ENCODE measurements around the gene KCMF1.
A peak's percentile ranks its signal among the peaks of the same experiment; 100 is the strongest.
"Not testable (repeated sequence)": the region's sequence is repeated elsewhere in the genome, so short reads cannot be mapped to it uniquely, and the experiment has no call there.

The KCMF1 gene

GRCh38 chr2:84970868-84971509 is at the start of gene KCMF1:
KCMF1 (plus strand) TSS chr2:84971161; CDS start chr2:84971452, 291 bp downstream.
- in situ Hi-C loops (cut with MboI; ENCODE audit: low pct_unique_long_range_greater_than_20kb, low sequenced_read_pairs): no loop called here
- DNase-seq: no peak

- in situ Hi-C loops (cut with MboI; ENCODE audit: low pct_unique_long_range_greater_than_20kb, low sequenced_read_pairs): no loop called here
- no peak for DNase-seq
These were observed 48.0 kb upstream of the KCMF1 start for GRCh38 chr2:84923009-84923408.

GRCh38 chr2:84924173-84925106 is 46.5 kb upstream of the KCMF1 start:
- in situ Hi-C loops (cut with MboI; ENCODE audit: low pct_unique_long_range_greater_than_20kb, low sequenced_read_pairs): no loop called here
- DNase-seq: peak; percentile 37

DNA sequence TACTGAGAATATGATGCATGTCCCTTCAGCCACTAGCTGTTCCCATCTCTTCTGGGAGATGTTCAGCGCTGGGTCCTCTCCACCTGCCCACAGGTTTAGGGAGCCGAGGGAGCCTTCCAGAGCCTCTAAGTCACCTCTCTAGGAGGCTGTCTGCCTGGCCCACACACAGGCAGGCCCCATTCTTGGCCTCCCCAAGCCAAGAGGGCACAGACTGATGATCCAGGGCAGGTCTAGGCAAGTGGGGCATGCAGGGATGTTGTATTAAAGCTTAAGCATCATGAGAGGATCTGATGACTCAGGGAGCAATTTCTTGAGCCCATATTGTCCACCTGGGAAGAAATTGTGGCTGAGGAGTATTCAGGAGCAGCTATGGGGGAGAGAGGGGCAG is 45.6 kb upstream of the KCMF1 start:
- in situ Hi-C loops (cut with MboI; ENCODE audit: low pct_unique_long_range_greater_than_20kb, low sequenced_read_pairs): no loop called here
- DNase-seq: no peak

GRCh38 chr2:84925724-84926376 is 45.1 kb upstream of the KCMF1 start:
- DNase-seq: peak; percentile 100
- in situ Hi-C loops (cut with MboI; ENCODE audit: low pct_unique_long_range_greater_than_20kb, low sequenced_read_pairs): no loop called here

GRCh38 chr2:84927275-84927627 is 43.7 kb upstream of the KCMF1 start:
- in situ Hi-C loops (cut with MboI; ENCODE audit: low pct_unique_long_range_greater_than_20kb, low sequenced_read_pairs): no loop called here
- DNase-seq: no peak

DNA sequence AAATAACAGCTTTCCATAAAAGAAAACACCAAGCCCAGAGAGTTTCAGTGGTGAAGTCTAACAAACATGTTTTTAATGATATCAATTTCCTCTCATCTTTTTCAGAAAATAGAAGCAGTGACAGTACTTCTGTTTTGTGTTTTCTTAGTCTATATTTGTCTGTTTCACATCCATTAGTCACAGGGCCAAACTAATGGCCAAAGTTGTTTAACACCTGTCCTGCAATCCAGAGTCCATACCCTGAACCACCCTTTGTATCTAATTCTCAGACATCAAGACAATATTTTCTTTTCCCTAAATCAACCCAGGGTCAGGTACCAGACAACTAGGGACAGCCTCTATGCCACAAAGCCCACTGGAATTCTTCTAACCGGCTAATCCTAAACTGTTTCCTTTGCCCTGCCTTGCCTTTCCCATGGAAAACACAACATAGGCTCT is 39.6 kb upstream of the KCMF1 start:
- in situ Hi-C loops (cut with MboI; ENCODE audit: low pct_unique_long_range_greater_than_20kb, low sequenced_read_pairs): no loop called here
- DNase-seq: no peak

DNA sequence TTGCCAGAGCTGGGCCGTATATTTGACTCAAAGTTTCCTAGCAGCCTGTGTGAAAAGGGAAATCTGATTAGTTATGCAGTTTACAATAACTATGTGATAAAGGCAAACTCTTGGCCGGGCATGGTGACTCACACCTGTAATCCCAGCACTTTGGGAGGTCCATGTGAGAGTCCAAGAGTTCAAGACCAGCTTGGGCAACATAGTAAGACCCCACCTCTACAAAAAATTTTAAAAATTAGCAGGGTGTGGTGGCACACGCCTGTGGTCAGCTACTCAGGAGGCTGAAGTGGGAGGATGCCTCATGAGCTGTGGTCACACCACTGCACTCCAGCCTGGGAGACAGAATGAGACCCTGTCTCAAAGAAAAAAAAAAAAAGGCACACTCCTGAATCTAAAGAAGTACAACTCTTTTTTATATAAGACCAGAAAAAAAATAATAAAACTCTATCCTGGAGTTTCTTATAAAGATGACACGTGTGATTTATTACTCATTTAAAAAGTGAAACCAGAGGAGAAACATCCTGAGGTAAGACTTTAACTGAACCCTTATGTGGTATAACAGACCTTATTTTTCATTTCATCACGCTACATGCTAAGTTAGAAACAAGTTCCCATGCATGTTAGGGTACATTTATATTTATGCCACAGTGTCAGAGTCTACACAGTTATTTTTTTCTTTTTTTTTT is 32.6 kb upstream of the KCMF1 start:
- DNase-seq: no peak
- in situ Hi-C loops (cut with MboI; ENCODE audit: low pct_unique_long_range_greater_than_20kb, low sequenced_read_pairs): no loop called here

DNA sequence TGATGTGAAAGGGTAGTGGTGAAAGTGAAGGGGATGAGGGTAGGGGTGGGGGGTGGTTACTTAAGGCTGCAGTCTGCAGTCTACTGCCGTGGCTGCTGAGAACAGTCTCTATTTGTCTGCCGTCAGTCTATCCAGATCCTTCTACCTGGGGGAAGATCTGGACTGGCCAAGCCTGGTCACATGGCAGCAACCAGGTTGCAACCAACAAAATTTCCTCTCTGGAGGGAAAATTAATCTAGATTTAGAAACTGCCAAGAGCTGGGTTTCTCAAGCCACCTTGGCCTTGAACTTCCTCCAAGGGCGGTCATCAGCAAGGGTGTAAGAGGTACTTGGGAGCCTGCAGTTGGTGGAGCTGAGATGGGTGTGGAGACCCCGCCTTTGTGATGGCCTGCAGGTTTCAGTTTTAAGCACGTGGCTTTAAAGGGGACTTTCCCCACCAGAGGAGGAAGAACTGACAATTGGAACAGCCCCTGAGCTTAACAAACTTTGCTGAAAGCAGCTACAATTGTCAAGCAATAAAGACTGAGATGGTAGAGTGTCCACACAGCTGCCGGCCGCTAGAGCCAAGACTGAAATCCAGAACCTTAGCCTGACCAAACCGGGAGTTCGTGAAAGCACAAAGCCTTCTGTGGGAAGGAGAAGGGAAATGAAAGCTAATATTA is 31.4 kb upstream of the KCMF1 start:
- DNase-seq: peak; percentile 21
- in situ Hi-C loops (cut with MboI; ENCODE audit: low pct_unique_long_range_greater_than_20kb, low sequenced_read_pairs): no loop called here

DNA sequence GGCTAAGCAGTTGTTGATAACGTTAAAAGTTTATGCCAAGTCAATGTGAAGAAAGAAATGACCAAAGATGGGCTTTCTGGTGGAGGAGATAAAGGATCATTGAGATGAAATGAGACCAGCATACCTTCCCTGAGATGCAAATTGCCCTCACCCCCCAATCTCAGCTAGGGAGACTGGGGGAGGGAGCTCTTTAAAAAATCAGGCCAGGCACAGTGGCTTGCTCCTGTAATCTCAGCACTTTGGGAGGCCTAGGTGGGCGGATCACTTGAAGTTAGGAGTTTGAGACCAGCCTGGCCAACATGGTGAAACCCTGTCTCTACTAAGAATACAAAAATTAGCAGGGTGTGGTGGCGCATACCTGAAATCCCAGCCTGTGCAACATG is 30.9 kb upstream of the KCMF1 start:
- in situ Hi-C loops (cut with MboI; ENCODE audit: low pct_unique_long_range_greater_than_20kb, low sequenced_read_pairs): no loop called here
- no peak for DNase-seq

GRCh38 chr2:84940831-84941412 is 30.0 kb upstream of the KCMF1 start:
- DNase-seq: no peak
- in situ Hi-C loops (cut with MboI; ENCODE audit: low pct_unique_long_range_greater_than_20kb, low sequenced_read_pairs): no loop called here

DNA sequence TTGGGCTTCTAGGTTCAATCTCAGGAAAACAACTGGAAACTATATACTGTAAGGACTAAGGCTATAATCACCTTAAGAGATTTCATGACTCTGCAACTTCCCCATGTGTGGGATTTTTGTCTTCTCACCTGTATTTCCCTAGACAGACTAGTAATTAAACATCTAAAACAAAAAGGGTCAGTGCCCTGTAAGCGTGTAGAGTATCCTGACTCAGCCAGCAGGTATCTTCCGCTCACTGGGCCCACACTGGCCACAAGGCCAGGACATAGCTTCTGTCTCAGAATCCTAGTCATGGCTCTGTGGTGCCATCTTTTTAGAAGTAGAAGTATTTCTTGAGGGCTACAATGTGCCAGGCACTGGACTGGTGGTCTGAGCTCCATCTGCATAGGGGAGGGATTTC is 28.8 kb upstream of the KCMF1 start:
- in situ Hi-C loops (cut with MboI; ENCODE audit: low pct_unique_long_range_greater_than_20kb, low sequenced_read_pairs): no loop called here

DNA sequence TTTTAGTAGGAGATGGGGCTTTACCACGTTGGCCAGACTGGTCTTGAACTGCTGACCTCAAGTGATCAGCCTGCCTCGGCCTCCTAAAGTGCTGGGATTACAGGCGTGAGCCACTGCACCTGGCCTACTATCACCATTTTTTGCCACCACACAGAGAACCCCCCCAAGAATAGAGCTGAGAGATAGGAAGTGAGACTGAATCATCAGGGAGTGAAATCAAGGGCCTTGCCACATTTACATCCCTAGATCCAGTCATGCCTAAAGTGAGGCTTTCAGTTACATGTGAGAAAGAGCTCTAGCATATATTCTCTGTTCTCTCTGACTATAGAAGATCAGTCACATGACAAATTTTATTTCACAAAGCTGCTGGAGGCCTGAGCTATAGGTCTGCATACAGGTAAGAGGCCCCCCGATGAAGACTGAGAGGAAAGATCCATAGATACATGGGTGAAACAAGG is 28.0 kb upstream of the KCMF1 start:
- no peak for DNase-seq
- in situ Hi-C loops (cut with MboI; ENCODE audit: low pct_unique_long_range_greater_than_20kb, low sequenced_read_pairs): no loop called here

More for the DNA sequence above, 28.8 kb upstream of the KCMF1 start:
- DNase-seq: no peak

GRCh38 chr2:84944295-84944909 is 26.6 kb upstream of the KCMF1 start:
- in situ Hi-C loops (cut with MboI; ENCODE audit: low pct_unique_long_range_greater_than_20kb, low sequenced_read_pairs): no loop called here

GRCh38 chr2:84945838-84946203 is 25.1 kb upstream of the KCMF1 start:
- in situ Hi-C loops (cut with MboI; ENCODE audit: low pct_unique_long_range_greater_than_20kb, low sequenced_read_pairs); DNase-seq: not testable (repeated sequence)

More at GRCh38 chr2:84944295-84944909, 26.6 kb upstream of the KCMF1 start:
- no peak for DNase-seq

GRCh38 chr2:84946204-84947009 is 24.6 kb upstream of the KCMF1 start:
- in situ Hi-C loops (cut with MboI; ENCODE audit: low pct_unique_long_range_greater_than_20kb, low sequenced_read_pairs): no loop called here
- peak; percentile 85 for DNase-seq

GRCh38 chr2:84947010-84947593 is 23.9 kb upstream of the KCMF1 start:
- in situ Hi-C loops (cut with MboI; ENCODE audit: low pct_unique_long_range_greater_than_20kb, low sequenced_read_pairs): no loop called here
- DNase-seq: no peak
